ENCODE results near the gene ZSWIM3.
"Not testable (repeated sequence)": the region's sequence is repeated elsewhere in the genome, so short reads cannot be mapped to it uniquely, and the experiment has no call there.

The ZSWIM3 gene

GRCh38 chr20:45857114-45857881, at the start of gene ZSWIM3, which contains the start of gene ACOT8:
Gene ZSWIM3 (plus strand): TSS chr20:45857614. CDS start chr20:45857826, 212 bp downstream.
Gene ACOT8 (minus strand): TSS chr20:45857392. CDS start chr20:45857315, 77 bp downstream.
- peak; percentile 99 for DNase-seq

- no peak for DNase-seq
These were observed 47.0 kb upstream of the ZSWIM3 start for GRCh38 chr20:45810191-45810970.

GRCh38 chr20:45812157-45813005, 45.0 kb upstream of the ZSWIM3 start, which contains the start of gene UBE2C:
Gene UBE2C (plus strand): TSS chr20:45812644. CDS start chr20:45812696, 52 bp downstream.
- DNase-seq = peak; percentile 99

- DNase-seq = no peak
These were observed 44.4 kb upstream of the ZSWIM3 start for GRCh38 chr20:45813006-45813340.

GRCh38 chr20:45813489-45813888, 43.9 kb upstream of the ZSWIM3 start:
- no peak for DNase-seq

GRCh38 chr20:45814314-45814713, 43.1 kb upstream of the ZSWIM3 start:
- no peak for DNase-seq

- no peak for DNase-seq
These were observed 40.5 kb upstream of the ZSWIM3 start for GRCh38 chr20:45816951-45817350.

- no peak for DNase-seq
These were observed 39.8 kb upstream of the ZSWIM3 start for GRCh38 chr20:45817376-45818194.

GRCh38 chr20:45818239-45818638, 39.2 kb upstream of the ZSWIM3 start:
- no peak for DNase-seq

- DNase-seq = no peak
These were observed 37.9 kb upstream of the ZSWIM3 start for GRCh38 chr20:45819466-45819865.

- DNase-seq = no peak
These were observed 35.5 kb upstream of the ZSWIM3 start for GRCh38 chr20:45821947-45822346.

- peak; percentile 21 for DNase-seq
These were observed 34.6 kb upstream of the ZSWIM3 start for GRCh38 chr20:45822857-45823256.

- DNase-seq = no peak
These were observed 33.2 kb upstream of the ZSWIM3 start for GRCh38 chr20:45823949-45824835.

GRCh38 chr20:45826381-45827019, 30.9 kb upstream of the ZSWIM3 start:
- no peak for DNase-seq

- DNase-seq = no peak
These were observed 30.3 kb upstream of the ZSWIM3 start, which contains the start of gene TNNC2 for GRCh38 chr20:45827030-45827652. Gene TNNC2 (minus strand): TSS chr20:45827312. CDS start chr20:45827248, 64 bp downstream.

- no peak for DNase-seq
These were observed 29.7 kb upstream of the ZSWIM3 start for GRCh38 chr20:45827712-45828111.

- DNase-seq = no peak
These were observed 28.8 kb upstream of the ZSWIM3 start for GRCh38 chr20:45828589-45828988.

- not testable (repeated sequence) for DNase-seq
These were observed 27.7 kb upstream of the ZSWIM3 start for GRCh38 chr20:45829673-45830106.

GRCh38 chr20:45832619-45833018, 24.8 kb upstream of the ZSWIM3 start:
- DNase-seq = no peak

Data from NCI-H1694 (cell line).